Measurements from ENCODE around the gene DHX57. TPM values are rescaled to one million over a fixed set of nuclear protein-coding genes. Genes with fewer than 3 reads are reported as not detected.

DHX57 gene
- total RNA-seq, 2 donors from 2014 or later, result 18.5 to 19.0 TPM

GRCh38 chr2:38775921-38776225, 99.9 kb downstream of the DHX57 start:
- Histone ChIP-seq H3K9me3 (no peaks in the 10 kb centered on the region), H3K27ac (no peak overlapping the region), H3K4me3 (no peak overlapping the region), H3K27me3 (replicated peaks; ENCODE audit: insufficient read depth) (no peaks in the 10 kb centered on the region), H3K36me3 (no peaks in the 10 kb centered on the region), H3K4me1 (replicated peaks) (no peaks in the 10 kb centered on the region)
- DNase-seq (ENCODE audit: low spot score), result no peak
- intact Hi-C loops (cut with DNase I), result no loop called here
- TF ChIP-seq POLR2AphosphoS5 (IDR thresholded peaks at IDR 0.05) (no peak), CTCF (IDR thresholded peaks at IDR 0.05) (no peak), POLR2A (IDR thresholded peaks at IDR 0.05) (no peak)
- WGBS, result 16% methylated on average over 7 of the region's 7 CpGs

- Histone ChIP-seq H3K27me3 (replicated peaks; ENCODE audit: insufficient read depth) (no peaks in the 10 kb centered on the region), H3K4me1 (replicated peaks) (no peaks in the 10 kb centered on the region), H3K9me3 (no peaks in the 10 kb centered on the region), H3K4me3 (no peak overlapping the region), H3K36me3 (no peaks in the 10 kb centered on the region), H3K27ac (no peak overlapping the region)
- TF ChIP-seq POLR2AphosphoS5 (IDR thresholded peaks at IDR 0.05), result no peak
- intact Hi-C loops (cut with DNase I), result no loop called here
- DNase-seq (ENCODE audit: low spot score), result no peak
- 74% methylated on average over 17 of the region's 17 CpGs for WGBS
These were observed 100.4 kb downstream of the DHX57 start for GRCh38 chr2:38775097-38775920.

- H3K4me1 ChIP-seq (replicated peaks), result no peaks in the 10 kb centered on the region
- WGBS, result 83% methylated on average over 5 of the region's 5 CpGs
- H3K27ac ChIP-seq, result no peak overlapping the region
- intact Hi-C loops (cut with DNase I), result no loop called here
- no peaks in the 10 kb centered on the region for H3K36me3 ChIP-seq
- H3K4me3 ChIP-seq, result no peak overlapping the region
- H3K27me3 ChIP-seq (replicated peaks; ENCODE audit: insufficient read depth), result no peaks in the 10 kb centered on the region
- TF ChIP-seq POLR2A (IDR thresholded peaks at IDR 0.05) (no peak), CTCF (IDR thresholded peaks at IDR 0.05) (no peak), POLR2AphosphoS5 (IDR thresholded peaks at IDR 0.05) (no peak)
- no peaks in the 10 kb centered on the region for H3K9me3 ChIP-seq
- no peak for DNase-seq (ENCODE audit: low spot score)
These were observed 104.1 kb downstream of the DHX57 start for GRCh38 chr2:38771632-38772031.

- Histone ChIP-seq H3K27ac (no peak overlapping the region), H3K4me3 (no peak overlapping the region), H3K27me3 (replicated peaks; ENCODE audit: insufficient read depth) (no peaks in the 10 kb centered on the region), H3K36me3 (no peaks in the 10 kb centered on the region), H3K4me1 (replicated peaks) (no peaks in the 10 kb centered on the region), H3K9me3 (no peaks in the 10 kb centered on the region)
- 47% methylated on average over 5 of the region's 5 CpGs for whole genome bisulfite sequencing
- peak; percentile 49 for TF ChIP-seq POLR2AphosphoS5 (IDR thresholded peaks at IDR 0.05)
- no peak for TF ChIP-seq POLR2A (IDR thresholded peaks at IDR 0.05)
- no peak for TF ChIP-seq CTCF (IDR thresholded peaks at IDR 0.05)
- peak; percentile 59 for DNase-seq (ENCODE audit: low spot score)
- intact Hi-C loops (cut with DNase I), result no loop called here
These were observed 110.2 kb downstream of the DHX57 start for GRCh38 chr2:38765551-38765950.

- Histone ChIP-seq H3K27ac (no peak overlapping the region), H3K4me1 (replicated peaks) (no peaks in the 10 kb centered on the region), H3K36me3 (no peaks in the 10 kb centered on the region), H3K9me3 (no peaks in the 10 kb centered on the region), H3K27me3 (replicated peaks; ENCODE audit: insufficient read depth) (no peaks in the 10 kb centered on the region), H3K4me3 (no peak overlapping the region)
- intact Hi-C loops (cut with DNase I), result no loop called here
- TF ChIP-seq POLR2AphosphoS5 (IDR thresholded peaks at IDR 0.05) (no peak), CTCF (IDR thresholded peaks at IDR 0.05) (no peak), POLR2A (IDR thresholded peaks at IDR 0.05) (no peak)
- 51% methylated on average over 4 of the region's 4 CpGs for WGBS
- DNase-seq (ENCODE audit: low spot score), result no peak
These were observed 110.6 kb downstream of the DHX57 start for GRCh38 chr2:38765149-38765548.

All from prostate gland (tissue), 2 donors.